ENCODE measurements around the gene S100A10. TPM values are rescaled to one million over a fixed set of nuclear protein-coding genes. Genes with fewer than 3 reads are reported as not detected.

Gene S100A10
- total RNA-seq, 1 experiment from 2014 or later: 1,694 TPM

DNA sequence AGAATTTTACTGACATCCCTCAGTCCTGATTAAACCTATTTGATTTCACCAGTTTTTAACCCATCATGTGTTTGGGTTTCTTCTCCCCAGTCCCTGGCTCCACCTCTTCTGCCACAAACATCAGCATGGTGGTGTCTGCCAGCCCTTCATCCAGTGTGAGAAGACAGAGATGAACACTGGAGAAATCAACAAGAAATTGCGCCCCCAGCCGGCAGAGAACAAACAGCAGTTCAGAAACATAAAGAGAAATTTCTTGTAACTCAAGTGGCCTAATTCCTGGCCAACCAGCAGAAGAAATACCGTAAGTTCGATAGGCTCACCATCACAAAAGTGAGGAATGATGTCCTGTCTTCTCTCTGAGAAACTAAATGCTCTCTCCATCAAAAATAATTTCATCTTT, 24.9 kb upstream of the S100A10 start:
- no peak for DNase-seq (ENCODE audit: unreplicated experiment)
- Mint-ChIP-seq H3K27ac (ENCODE audit: low read depth, unreplicated experiment) (no peak overlapping the region), H3K27me3 (ENCODE audit: insufficient read depth, unreplicated experiment) (no peaks in the 10 kb centered on the region), H3K9me3 (ENCODE audit: unreplicated experiment) (no peaks in the 10 kb centered on the region), H3K36me3 (ENCODE audit: insufficient read depth, unreplicated experiment) (peaks cover 6% of the 10 kb centered on the region), H3K4me3 (ENCODE audit: unreplicated experiment) (no peak overlapping the region), H3K4me1 (ENCODE audit: insufficient read depth, unreplicated experiment) (peaks cover 13% of the 10 kb centered on the region)
- intact Hi-C loops (cut with micrococcal nuclease): no loop called here
- TF ChIP-seq, protein P1, sequence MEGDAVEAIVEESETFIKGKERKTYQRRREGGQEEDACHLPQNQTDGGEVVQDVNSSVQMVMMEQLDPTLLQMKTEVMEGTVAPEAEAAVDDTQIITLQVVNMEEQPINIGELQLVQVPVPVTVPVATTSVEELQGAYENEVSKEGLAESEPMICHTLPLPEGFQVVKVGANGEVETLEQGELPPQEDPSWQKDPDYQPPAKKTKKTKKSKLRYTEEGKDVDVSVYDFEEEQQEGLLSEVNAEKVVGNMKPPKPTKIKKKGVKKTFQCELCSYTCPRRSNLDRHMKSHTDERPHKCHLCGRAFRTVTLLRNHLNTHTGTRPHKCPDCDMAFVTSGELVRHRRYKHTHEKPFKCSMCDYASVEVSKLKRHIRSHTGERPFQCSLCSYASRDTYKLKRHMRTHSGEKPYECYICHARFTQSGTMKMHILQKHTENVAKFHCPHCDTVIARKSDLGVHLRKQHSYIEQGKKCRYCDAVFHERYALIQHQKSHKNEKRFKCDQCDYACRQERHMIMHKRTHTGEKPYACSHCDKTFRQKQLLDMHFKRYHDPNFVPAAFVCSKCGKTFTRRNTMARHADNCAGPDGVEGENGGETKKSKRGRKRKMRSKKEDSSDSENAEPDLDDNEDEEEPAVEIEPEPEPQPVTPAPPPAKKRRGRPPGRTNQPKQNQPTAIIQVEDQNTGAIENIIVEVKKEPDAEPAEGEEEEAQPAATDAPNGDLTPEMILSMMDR (IDR thresholded peaks at IDR 0.05; ENCODE audit: unreplicated experiment): no peak
- CTCF ChIA-PET: interaction anchor here (0.6 to 1.6 kb wide), 3 partner anchors 16 to 83 kb away, joined by 3 to 7 read pairs (median 3); no protein-coding TSS in a partner anchor
- no TSS peak for BruUV-seq (replicated peaks)
- POLR2A ChIA-PET: interaction anchor here (0.5 to 0.7 kb wide), 2 partner anchors 27 to 803 kb away, joined by 3 to 4 read pairs; no protein-coding TSS in a partner anchor

DNA sequence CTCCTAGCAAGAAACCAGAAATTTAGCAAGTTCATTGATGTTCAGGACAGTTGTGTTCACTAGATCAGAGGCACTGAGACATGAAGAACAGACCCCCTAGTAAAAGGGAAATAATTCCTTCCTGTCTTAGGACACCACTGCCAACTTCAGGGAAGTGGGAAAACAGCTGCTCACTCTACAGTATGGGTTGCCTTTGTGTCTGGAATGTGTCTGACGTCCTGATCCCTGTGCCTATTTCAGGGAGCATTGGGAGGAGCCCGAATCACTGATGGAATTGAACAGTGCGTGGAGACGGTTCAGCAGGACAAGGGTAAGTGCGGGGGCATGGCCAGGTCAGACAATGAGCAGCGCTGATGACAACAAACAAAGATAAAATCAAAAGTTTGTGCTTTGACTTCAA, 22.1 kb upstream of the S100A10 start:
- ChIA-PET POLR2A (interaction anchor here (1.0 to 1.3 kb wide), 3 partner anchors 11 to 21 kb away, joined by 3 to 6 read pairs (median 4); partner anchors contain the start of gene S100A11), CTCF (interaction anchor here (0.5 to 8.4 kb wide), 14 partner anchors 12 to 1388 kb away, joined by 3 to 143 read pairs (median 4); no protein-coding TSS in a partner anchor)
- BruUV-seq (replicated peaks): no TSS peak
- no peak for DNase-seq (ENCODE audit: unreplicated experiment)
- Mint-ChIP-seq H3K4me1 (ENCODE audit: insufficient read depth, unreplicated experiment) (peaks cover 12% of the 10 kb centered on the region), H3K36me3 (ENCODE audit: insufficient read depth, unreplicated experiment) (peaks cover 6% of the 10 kb centered on the region), H3K27me3 (ENCODE audit: insufficient read depth, unreplicated experiment) (no peaks in the 10 kb centered on the region), H3K9me3 (ENCODE audit: unreplicated experiment) (no peaks in the 10 kb centered on the region), H3K27ac (ENCODE audit: low read depth, unreplicated experiment) (no peak overlapping the region), H3K4me3 (ENCODE audit: unreplicated experiment) (no peak overlapping the region)
- TF ChIP-seq, protein P1 (IDR thresholded peaks at IDR 0.05; ENCODE audit: unreplicated experiment): no peak
- intact Hi-C loops (cut with micrococcal nuclease): no loop called here

DNA sequence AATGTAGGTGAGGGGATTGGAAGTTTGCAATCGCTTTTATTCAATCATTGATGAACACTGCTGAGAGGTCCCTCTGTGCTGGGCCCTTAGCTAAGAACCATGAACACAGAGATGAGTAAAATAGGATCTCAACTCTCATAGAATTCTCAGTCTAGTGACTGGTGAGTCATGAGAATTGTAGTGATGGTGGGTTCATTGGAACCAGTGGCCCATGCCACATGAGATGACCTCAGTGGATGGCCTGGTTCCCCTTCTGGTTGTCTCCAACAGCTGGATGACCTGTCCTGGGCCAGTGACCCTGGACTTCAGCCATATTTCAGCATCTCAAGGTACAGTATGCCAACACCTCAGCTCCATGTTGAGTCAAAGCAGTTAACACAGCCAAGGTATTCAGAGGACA, 21.3 kb upstream of the S100A10 start:
- H3K9me3 Mint-ChIP-seq (ENCODE audit: unreplicated experiment): no peaks in the 10 kb centered on the region
- no peak overlapping the region for H3K27ac Mint-ChIP-seq (ENCODE audit: low read depth, unreplicated experiment)
- no peak for DNase-seq (ENCODE audit: unreplicated experiment)
- no TSS peak for BruUV-seq (replicated peaks)
- intact Hi-C loops (cut with micrococcal nuclease): no loop called here
- no peak overlapping the region for H3K4me3 Mint-ChIP-seq (ENCODE audit: unreplicated experiment)
- POLR2A ChIA-PET: interaction anchor here (0.9 to 1.5 kb wide), 4 partner anchors 10 to 24 kb away, joined by 3 to 7 read pairs (median 5); partner anchors contain the start of gene S100A11
- H3K36me3 Mint-ChIP-seq (ENCODE audit: insufficient read depth, unreplicated experiment): peaks cover 6% of the 10 kb centered on the region
- H3K27me3 Mint-ChIP-seq (ENCODE audit: insufficient read depth, unreplicated experiment): no peaks in the 10 kb centered on the region
- H3K4me1 Mint-ChIP-seq (ENCODE audit: insufficient read depth, unreplicated experiment): peaks cover 12% of the 10 kb centered on the region
- CTCF ChIA-PET: interaction anchor here (0.6 to 8.4 kb wide), 17 partner anchors 9 to 1387 kb away, joined by 3 to 143 read pairs (median 4); no protein-coding TSS in a partner anchor
- TF ChIP-seq, protein P1 (IDR thresholded peaks at IDR 0.05; ENCODE audit: unreplicated experiment): no peak

DNA sequence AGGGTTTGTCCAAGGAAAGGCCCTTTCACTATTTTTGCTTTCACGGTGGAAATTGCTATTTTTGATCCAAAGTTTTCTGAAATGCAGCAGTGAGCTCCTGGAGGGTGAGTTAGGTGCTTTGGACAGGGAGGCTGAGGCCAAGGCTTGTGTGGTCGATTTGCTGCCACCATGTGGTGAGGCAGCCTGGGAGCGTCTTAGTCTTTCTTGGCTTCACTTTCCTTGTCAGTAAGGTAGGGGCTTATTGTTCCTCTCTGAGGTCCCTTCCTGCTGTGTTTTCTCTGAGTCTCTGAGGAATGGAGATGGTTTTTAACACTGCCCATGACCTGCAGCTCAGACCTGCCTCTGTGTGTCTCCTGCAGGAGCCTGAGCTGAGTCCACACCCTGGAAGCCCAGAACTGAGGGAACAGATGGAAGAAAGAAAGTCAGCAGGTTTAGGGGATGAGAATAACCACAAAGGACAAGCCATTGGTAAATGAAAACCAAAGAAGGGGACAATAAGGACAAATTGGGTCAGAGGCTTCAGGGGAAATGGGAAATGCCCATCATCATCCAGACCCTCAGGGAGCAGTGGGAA, 20.1 kb upstream of the S100A10 start:
- DNase-seq (ENCODE audit: unreplicated experiment): peak; percentile 76
- TF ChIP-seq, protein P1 (IDR thresholded peaks at IDR 0.05; ENCODE audit: unreplicated experiment): peak; percentile 75
- no peaks in the 10 kb centered on the region for H3K27me3 Mint-ChIP-seq (ENCODE audit: insufficient read depth, unreplicated experiment)

More for the DNA sequence above, 20.1 kb upstream of the S100A10 start:
- no TSS peak for BruUV-seq (replicated peaks)
- Mint-ChIP-seq H3K9me3 (ENCODE audit: unreplicated experiment) (no peaks in the 10 kb centered on the region), H3K4me1 (ENCODE audit: insufficient read depth, unreplicated experiment) (peaks cover 12% of the 10 kb centered on the region), H3K4me3 (ENCODE audit: unreplicated experiment) (no peak overlapping the region), H3K27ac (ENCODE audit: low read depth, unreplicated experiment) (no peak overlapping the region), H3K36me3 (ENCODE audit: insufficient read depth, unreplicated experiment) (peaks cover 6% of the 10 kb centered on the region)
- ChIA-PET CTCF (interaction anchor here (0.5 to 8.4 kb wide), 41 partner anchors 8 to 1501 kb away, joined by 3 to 143 read pairs (median 4); partner anchors contain the start of gene C2CD4D), POLR2A (interaction anchor here (0.9 to 5.4 kb wide), 4 partner anchors 10 to 22 kb away, joined by 5 to 43 read pairs (median 16); partner anchors contain the start of gene S100A11)
- intact Hi-C loops (cut with micrococcal nuclease): loop anchor here (1.0 to 2.0 kb wide), 3 partner anchors 21 to 79 kb away; no protein-coding TSS in a partner anchor

All from MCF 10A (cell line).